Measurements from ENCODE around the gene WDR62.

- no peak for TF ChIP-seq CTCF (conservative IDR thresholded peaks at IDR 0.05; ENCODE audit: low read length)
- no peak for TF ChIP-seq EZH2phosphoT487 (IDR thresholded peaks at IDR 0.05; ENCODE audit: borderline replicate concordance, low read depth, low read length)
These were observed 36.4 kb downstream of the WDR62 start for GRCh38 chr19:36090910-36091695.

Data from OCI-LY7 (cell line).